Cardiac fibroblast (primary cell): ENCODE results near the gene REG4.
A peak's percentile ranks its signal among the peaks of the same experiment; 100 is the strongest.

Experiments used
- DNase-seq, 2 donors: peaks; one replicate each; pipeline versions ENCODE4 v3.0.0 to v3.0.0-alpha.2; 2010; ENCODE audit warnings: low read depth in 2 of 2
- H3K4me3 ChIP-seq, 2 donors: replicated peaks in 1 of 2; 1 replicate in 1 of 2; 2 replicates in 1 of 2; pipeline ENCODE4 v1.5.1; 2011; ENCODE audit warnings: low read depth in 2 of 2, low read length in 2 of 2, mild to moderate bottlenecking in 2 of 2, moderate library complexity in 1 of 2
- CTCF ChIP-seq: IDR thresholded peaks from one replicate; pipeline ENCODE4 v1.5.1; 2011; ENCODE audit warnings: low read depth, mild to moderate bottlenecking, low read length, inconsistent platforms

Gene REG4

DNA sequence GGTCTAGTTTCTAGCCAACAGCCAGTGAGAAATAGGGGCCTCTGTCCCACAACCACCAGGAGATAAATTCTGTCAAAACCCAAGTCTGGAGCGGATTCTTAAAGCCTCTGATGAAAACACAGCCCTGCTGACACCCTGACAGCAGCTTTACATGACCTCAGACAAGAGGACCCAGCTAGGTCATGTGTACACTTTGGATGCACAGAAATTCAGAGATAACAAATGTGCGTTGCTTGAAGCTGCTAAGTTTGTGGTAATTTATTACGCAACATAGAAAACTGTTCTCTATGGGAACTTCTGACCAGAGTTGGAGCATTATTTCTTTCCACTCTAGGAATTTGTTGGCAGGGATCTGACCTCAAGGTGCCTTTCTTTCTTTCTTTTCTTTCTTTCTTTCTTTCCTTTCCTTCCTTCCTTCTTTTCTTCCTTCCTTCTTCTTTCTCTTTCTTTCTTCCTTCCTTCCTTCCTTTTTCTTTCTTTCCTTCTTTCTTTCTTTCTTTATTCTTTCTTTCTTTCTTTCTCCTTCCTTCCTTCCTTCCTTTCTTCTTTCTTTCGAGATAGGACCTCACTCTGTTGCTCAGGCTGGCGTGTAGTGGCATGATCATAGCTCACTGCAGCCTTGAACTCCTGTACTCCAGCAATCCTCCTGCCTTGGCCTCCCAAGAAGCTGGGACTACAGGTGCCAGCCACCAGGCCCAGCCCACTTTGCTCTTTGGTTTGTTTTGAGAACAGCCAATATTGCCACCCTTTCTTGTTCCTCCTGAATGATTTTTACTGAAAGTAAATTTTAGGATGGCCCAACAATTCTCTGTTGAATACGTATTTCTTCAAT lies 27.7 kb downstream of the REG4 start:
- H3K4me3 ChIP-seq = no peak overlapping the region
- TF ChIP-seq CTCF = no peak
- peak; percentile 12 to 85 for DNase-seq

- TF ChIP-seq CTCF = no peak
- DNase-seq = no peak
- no peak overlapping the region for H3K4me3 ChIP-seq
Observed at GRCh38 chr1:119782631-119783325, 28.5 kb downstream of the REG4 start.

DNA sequence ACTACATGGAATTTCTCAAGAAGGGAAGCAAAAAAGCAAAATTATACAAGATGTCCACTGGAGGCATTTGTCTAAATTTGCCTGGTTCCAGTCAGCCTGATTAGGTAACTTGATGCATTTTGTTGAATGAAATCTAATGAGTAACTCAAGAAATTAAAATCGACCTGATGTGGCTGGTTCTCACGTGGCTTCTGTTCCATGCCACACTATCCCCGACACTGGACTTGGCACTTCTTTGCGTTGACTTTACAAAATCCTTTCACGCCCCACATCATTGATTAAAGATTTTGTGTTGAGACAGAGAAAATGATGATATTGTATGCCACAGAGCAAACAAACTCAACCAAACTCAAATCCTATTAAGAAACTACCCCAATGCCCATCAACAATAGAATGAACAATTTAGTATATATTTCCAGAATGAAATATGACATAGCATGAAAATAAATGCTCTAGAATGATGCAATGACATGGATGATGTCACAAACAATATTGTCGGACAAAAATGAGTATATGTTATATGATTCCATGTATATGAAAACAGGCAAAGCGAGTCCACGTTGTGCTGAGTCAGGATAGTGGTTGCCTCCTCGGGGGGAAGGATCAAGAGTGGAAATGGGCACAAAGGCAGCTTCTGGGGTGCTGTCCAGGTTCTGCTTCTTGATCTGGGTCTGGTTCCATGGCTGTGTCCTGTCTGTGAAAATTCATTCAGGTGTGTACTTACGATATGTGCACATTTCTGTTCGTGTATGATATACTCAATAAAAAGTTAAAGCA lies 29.6 kb downstream of the REG4 start:
- DNase-seq = no peak
- no peak overlapping the region for H3K4me3 ChIP-seq
- TF ChIP-seq CTCF = no peak

DNA sequence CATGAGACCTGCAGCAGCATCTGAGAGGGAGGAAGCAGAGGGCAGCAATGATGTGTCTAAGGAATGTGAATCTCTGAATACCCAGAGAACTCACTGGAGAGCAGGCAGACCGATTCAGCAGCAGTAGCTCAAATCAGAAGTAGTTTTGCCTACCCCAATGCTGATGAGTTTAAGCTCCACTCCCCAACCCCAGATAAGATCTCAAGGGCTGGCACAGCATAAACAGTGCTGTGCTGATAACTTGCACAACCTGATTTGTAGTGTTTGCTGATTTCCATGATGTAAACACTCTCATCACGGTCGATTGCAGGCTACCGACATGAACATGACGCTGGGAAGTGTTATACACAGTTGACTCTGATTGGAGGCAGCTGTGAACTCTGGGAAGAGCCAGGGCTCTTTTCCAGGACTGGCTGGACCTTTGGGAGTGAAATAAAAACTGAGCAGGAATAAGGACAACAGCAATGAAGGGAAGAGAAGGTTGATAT lies 31.3 kb downstream of the REG4 start:
- peak; percentile 6 to 69 for DNase-seq
- no peak for TF ChIP-seq CTCF
- no peak overlapping the region for H3K4me3 ChIP-seq

- TF ChIP-seq CTCF = no peak
- DNase-seq = no peak
- no peak overlapping the region for H3K4me3 ChIP-seq
Observed at GRCh38 chr1:119778886-119779560, 32.2 kb downstream of the REG4 start.

DNA sequence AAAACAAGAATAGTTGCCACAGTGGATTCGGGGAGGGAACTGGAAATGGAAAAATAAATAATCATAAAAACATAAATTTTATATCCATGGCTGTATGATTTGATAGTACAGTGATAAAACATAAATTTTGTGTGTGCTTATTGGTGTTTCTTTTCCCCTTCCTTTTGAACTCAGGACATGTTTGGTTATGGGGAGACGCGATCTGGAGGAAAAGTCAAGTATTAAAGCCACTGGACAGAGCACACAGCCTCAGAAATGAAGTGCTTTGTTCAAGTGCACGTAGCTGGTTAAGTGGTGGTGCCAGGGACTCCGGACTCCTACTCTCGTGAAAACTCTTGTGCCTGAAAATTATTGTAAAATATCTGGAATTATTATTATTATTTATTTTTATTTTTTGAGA lies 32.9 kb downstream of the REG4 start:
- H3K4me3 ChIP-seq = no peak overlapping the region
- TF ChIP-seq CTCF = no peak
- no peak for DNase-seq
